Mesendoderm (in vitro differentiated cells): ENCODE results near the gene MED25.

ENCODE experiments used
- DNase-seq: peaks from one replicate; pipeline ENCODE4 v3.0.0; 2013
- H2AK5ac ChIP-seq: 2 replicates; pipeline ENCODE4 v1.6.1; 2013; ENCODE audit warnings: low read length, inconsistent platforms
- H2BK120ac ChIP-seq: 2 replicates; pipeline ENCODE4 v1.6.1; 2013; ENCODE audit warnings: low read depth, mild to moderate bottlenecking, low read length, moderate library complexity, mixed read lengths
- H2BK15ac ChIP-seq: replicated peaks from 2 replicates; pipeline ENCODE4 v1.6.1; 2013; ENCODE audit warnings: low read depth, mild to moderate bottlenecking, moderate library complexity
- H2BK5ac ChIP-seq: 2 replicates; pipeline ENCODE4 v1.6.1; 2013; ENCODE audit warnings: low read length, inconsistent platforms
- H3K18ac ChIP-seq: 2 replicates; pipeline ENCODE4 v1.6.1; 2013; ENCODE audit warnings: mild to moderate bottlenecking, low read length, mixed read lengths
- H3K23ac ChIP-seq: one replicate; pipeline ENCODE4 v1.6.1; 2013; ENCODE audit warnings: low read length
- H3K27ac ChIP-seq: 2 replicates; pipeline ENCODE4 v1.5.1; 2013; ENCODE audit warnings: low read depth, mild to moderate bottlenecking, inconsistent platforms, low read length, moderate library complexity
- H3K27me3 ChIP-seq: 2 replicates; pipeline ENCODE4 v1.6.1; 2013; ENCODE audit warnings: low read length, control low read depth, mild to moderate bottlenecking, inconsistent platforms; ENCODE audit not compliant: insufficient read depth, poor library complexity
- H3K36me3 ChIP-seq: 2 replicates; pipeline ENCODE4 v1.6.1; 2013; ENCODE audit warnings: low read length, inconsistent platforms; ENCODE audit not compliant: control insufficient read depth, insufficient read depth
- H3K4ac ChIP-seq: one replicate; pipeline ENCODE4 v1.6.1; 2013; ENCODE audit warnings: low read depth, mild to moderate bottlenecking, low read length, moderate library complexity
- H3K4me1 ChIP-seq: 2 replicates; pipeline ENCODE4 v1.6.1; 2013; ENCODE audit warnings: low read depth, low read length, inconsistent platforms; ENCODE audit not compliant: control insufficient read depth
- H3K4me2 ChIP-seq: 2 replicates; pipeline ENCODE4 v1.6.1; 2013; ENCODE audit warnings: low read length
- H3K4me3 ChIP-seq: 2 replicates; pipeline ENCODE4 v1.5.1; 2013; ENCODE audit warnings: mild to moderate bottlenecking, low read length
- H3K56ac ChIP-seq: one replicate; pipeline ENCODE4 v1.6.1; 2013; ENCODE audit warnings: low read length
- H3K79me1 ChIP-seq: 2 replicates; pipeline ENCODE4 v1.6.1; 2013; ENCODE audit warnings: low read length, inconsistent platforms
- H3K79me2 ChIP-seq: 2 replicates; pipeline ENCODE4 v1.6.1; 2013; ENCODE audit warnings: mild to moderate bottlenecking, low read length; ENCODE audit not compliant: control insufficient read depth, insufficient read depth
- H3K9ac ChIP-seq: 2 replicates; pipeline ENCODE4 v1.6.1; 2013; ENCODE audit warnings: low read length, inconsistent platforms
- H4K5ac ChIP-seq: one replicate; pipeline ENCODE4 v1.6.1; 2013; ENCODE audit warnings: low read length
- H4K8ac ChIP-seq: one replicate; pipeline ENCODE4 v1.6.1; 2013; ENCODE audit warnings: low read depth, mild to moderate bottlenecking, control low read depth, low read length, moderate library complexity
- WGBS: extraction: QIAGEN DNeasy Blood & Tissue Kit; methylation state at CpG from one replicate; pipeline ENCODE4 v1.1.7; 2013; ENCODE audit warnings: low lambda C conversion rate, missing lambda C conversion rate; ENCODE audit not compliant: insufficient coverage; ENCODE audit errors: extremely low coverage; 5-methylcytosine and 5-hydroxymethylcytosine counted together

MED25 gene

DNA sequence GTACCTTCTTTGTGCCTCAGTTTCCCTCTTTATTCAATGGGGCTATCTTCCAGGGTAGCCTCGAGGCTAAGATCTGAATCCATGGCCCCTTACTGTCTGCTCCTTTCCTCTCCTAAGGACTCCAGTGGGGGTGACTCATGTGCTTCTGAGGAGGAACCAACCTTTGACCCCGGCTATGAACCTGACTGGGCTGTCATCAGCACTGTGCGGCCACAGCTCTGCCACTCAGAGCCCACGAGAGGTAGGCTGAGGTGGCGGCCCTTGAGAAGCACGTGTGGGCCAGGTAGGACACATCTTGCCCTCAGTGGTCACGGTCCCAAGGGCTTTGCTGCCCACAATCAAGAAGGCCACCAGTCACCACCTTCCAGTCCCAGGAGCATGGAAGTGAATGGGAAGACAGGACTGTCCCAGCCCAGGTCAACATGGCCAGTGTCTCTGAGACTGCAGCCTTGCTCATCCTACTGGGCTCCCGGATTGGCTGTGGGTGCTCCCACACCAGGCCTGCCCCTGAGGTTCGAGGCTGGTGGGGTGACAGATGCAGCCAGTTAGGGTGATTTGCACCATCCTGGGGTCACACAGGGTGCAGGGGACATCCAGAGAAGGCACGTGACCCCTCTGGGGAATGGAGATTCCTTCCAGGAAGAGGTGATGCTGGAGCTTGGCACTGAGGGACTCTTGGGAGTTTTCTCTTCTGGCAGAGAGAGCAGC is 62.2 kb downstream of the MED25 start:
- Histone ChIP-seq H2BK15ac (no peak overlapping the region), H3K27ac (no peak overlapping the region), H3K56ac (no peak overlapping the region), H3K23ac (no peak overlapping the region), H3K27me3 (no peaks in the 10 kb centered on the region), H3K79me2 (peaks cover 8% of the 10 kb centered on the region), H3K36me3 (peaks cover 4% of the 10 kb centered on the region), H2AK5ac (no peak overlapping the region), H4K5ac (no peak overlapping the region), H4K8ac (no peak overlapping the region), H3K9ac (no peak overlapping the region), H3K4me3 (no peak overlapping the region), H3K18ac (no peak overlapping the region), H3K4me2 (no peak overlapping the region), H2BK5ac (no peak overlapping the region), H3K4me1 (peaks cover 4% of the 10 kb centered on the region), H3K4ac (no peak overlapping the region), H3K79me1 (peaks cover 12% of the 10 kb centered on the region), H2BK120ac (no peak overlapping the region)
- no CpG with 5 or more reads among the region's 10 CpGs for WGBS
- DNase-seq = no peak

DNA sequence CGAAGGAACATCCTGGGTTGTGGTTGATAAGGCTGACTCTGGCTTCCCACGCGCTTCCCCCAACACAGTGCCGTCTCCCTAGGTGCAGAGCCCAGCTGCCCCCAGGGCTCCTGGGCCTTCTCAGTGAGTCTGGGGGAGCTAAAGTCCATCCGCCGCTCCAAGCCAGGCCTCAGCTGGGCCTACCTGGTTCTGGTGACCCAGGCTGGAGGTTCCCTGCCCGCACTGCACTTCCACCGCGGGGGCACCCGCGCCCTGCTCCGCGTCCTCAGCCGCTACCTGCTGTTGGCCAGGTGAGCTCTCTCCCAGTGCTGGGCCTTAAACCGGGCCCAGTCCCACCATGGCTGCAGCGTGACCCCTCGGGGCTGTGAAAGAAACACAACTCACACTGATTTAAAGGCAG is 63.1 kb downstream of the MED25 start:
- Histone ChIP-seq H3K27me3 (no peaks in the 10 kb centered on the region), H3K9ac (no peak overlapping the region), H3K36me3 (peaks cover 4% of the 10 kb centered on the region), H3K4ac (no peak overlapping the region), H3K27ac (no peak overlapping the region), H3K23ac (no peak overlapping the region), H4K5ac (no peak overlapping the region), H3K4me2 (no peak overlapping the region), H2BK5ac (no peak overlapping the region), H2BK120ac (no peak overlapping the region), H3K4me1 (peaks cover 4% of the 10 kb centered on the region), H2AK5ac (no peak overlapping the region), H3K56ac (no peak overlapping the region), H2BK15ac (no peak overlapping the region), H4K8ac (no peak overlapping the region), H3K18ac (no peak overlapping the region), H3K79me1 (peaks cover 10% of the 10 kb centered on the region), H3K4me3 (no peak overlapping the region), H3K79me2 (peaks cover 2% of the 10 kb centered on the region)
- no CpG with 5 or more reads among the region's 17 CpGs for WGBS
- no peak for DNase-seq

DNA sequence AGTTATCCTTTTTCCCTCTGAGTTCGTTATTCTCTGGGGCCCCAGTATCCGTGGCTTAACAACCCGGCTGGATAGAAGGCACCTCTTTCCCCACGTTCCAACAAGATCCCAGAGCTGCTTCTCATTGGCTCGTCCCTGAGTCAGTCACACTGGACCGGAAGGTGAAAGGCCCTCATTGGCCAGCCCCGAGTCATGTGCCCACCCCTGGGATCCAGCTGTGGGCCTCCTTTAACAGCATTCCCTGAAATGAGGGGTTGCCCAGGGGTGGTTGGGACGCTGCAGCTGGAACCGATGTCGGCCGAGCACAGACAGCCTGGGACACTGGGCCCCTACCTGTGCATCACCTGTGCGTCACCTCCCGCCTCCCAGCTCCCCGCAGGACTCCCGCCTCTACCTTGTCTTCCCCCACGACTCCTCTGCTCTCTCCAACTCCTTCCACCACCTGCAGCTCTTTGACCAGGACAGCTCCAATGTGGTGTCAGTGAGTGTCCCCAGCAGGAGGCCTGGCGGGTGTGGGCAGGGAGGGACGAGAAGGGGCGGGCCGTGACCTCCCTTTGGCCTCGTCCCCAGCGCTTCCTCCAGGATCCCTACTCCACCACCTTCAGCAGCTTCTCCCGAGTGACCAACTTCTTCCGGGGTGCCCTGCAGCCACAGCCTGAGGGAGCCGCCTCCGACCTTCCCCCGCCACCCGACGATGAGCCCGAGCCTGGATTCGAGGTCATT is 63.7 kb downstream of the MED25 start:
- no peak overlapping the region for H2BK5ac ChIP-seq
- H3K4ac ChIP-seq = no peak overlapping the region
- H2BK120ac ChIP-seq = no peak overlapping the region
- no peak overlapping the region for H3K18ac ChIP-seq
- H3K4me2 ChIP-seq = no peak overlapping the region
- no peak overlapping the region for H4K8ac ChIP-seq
- H3K79me2 ChIP-seq = peaks cover 2% of the 10 kb centered on the region
- peaks cover 4% of the 10 kb centered on the region for H3K4me1 ChIP-seq
- H3K9ac ChIP-seq = no peak overlapping the region
- no peak overlapping the region for H2BK15ac ChIP-seq
- DNase-seq = peak; percentile 66
- H3K4me3 ChIP-seq = no peak overlapping the region
- H3K56ac ChIP-seq = no peak overlapping the region
- H2AK5ac ChIP-seq = no peak overlapping the region
- H4K5ac ChIP-seq = no peak overlapping the region
- WGBS = no CpG with 5 or more reads among the region's 31 CpGs
- no peaks in the 10 kb centered on the region for H3K27me3 ChIP-seq
- no peak overlapping the region for H3K27ac ChIP-seq
- peaks cover 4% of the 10 kb centered on the region for H3K36me3 ChIP-seq
- H3K23ac ChIP-seq = no peak overlapping the region
- H3K79me1 ChIP-seq = peaks cover 10% of the 10 kb centered on the region

DNA sequence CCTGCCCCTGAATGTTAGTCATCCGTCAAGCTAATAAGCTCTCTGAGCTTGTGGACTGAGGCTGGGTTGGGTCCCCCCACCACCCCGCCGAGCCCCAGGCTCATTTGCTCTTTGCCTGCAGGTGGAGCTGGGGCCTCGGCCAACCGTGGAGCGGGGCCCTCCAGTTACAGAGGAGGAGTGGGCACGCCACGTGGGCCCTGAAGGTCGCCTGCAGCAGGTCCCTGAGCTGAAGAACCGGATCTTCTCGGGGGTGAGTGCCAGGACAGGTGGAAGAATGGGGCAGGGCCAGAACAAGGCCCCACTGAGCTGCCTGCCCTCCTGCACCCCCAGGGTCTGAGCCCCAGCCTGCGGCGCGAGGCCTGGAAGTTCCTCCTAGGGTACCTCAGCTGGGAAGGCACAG is 64.6 kb downstream of the MED25 start:
- Histone ChIP-seq H3K4ac (no peak overlapping the region), H3K79me1 (peaks cover 10% of the 10 kb centered on the region), H3K4me3 (no peak overlapping the region), H2BK120ac (no peak overlapping the region), H3K79me2 (peaks cover 2% of the 10 kb centered on the region), H3K27me3 (no peaks in the 10 kb centered on the region), H3K27ac (no peak overlapping the region), H3K4me2 (no peak overlapping the region), H2BK15ac (no peak overlapping the region), H3K56ac (no peak overlapping the region), H4K8ac (no peak overlapping the region), H3K23ac (no peak overlapping the region), H2AK5ac (no peak overlapping the region), H2BK5ac (no peak overlapping the region), H3K18ac (no peak overlapping the region), H3K9ac (no peak overlapping the region), H3K36me3 (peaks cover 4% of the 10 kb centered on the region), H4K5ac (no peak overlapping the region), H3K4me1 (peaks cover 4% of the 10 kb centered on the region)
- DNase-seq = no peak
- no CpG with 5 or more reads among the region's 14 CpGs for WGBS

DNA sequence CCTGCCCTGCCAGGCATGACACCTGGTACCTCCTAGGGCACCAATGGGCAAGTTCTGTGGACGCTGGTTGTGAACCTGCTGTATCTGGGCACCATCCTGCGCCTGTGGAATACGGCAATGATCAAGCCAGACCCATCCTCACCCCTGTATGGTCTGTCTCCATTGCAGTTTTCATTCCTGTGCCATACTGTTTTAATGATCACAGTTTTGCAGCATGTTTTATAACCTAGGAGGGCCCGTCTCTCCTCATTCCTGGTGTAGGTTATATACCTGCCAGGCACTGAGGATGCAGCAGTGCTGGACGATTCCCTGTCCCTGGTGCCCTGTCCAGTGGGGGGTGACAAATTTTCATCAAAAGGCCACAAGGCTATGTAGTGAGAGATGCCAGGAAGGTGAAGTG is 65.0 kb downstream of the MED25 start:
- Histone ChIP-seq H2BK120ac (no peak overlapping the region), H3K4ac (no peak overlapping the region), H3K27me3 (no peaks in the 10 kb centered on the region), H3K4me2 (no peak overlapping the region), H3K23ac (no peak overlapping the region), H3K18ac (no peak overlapping the region), H3K27ac (no peak overlapping the region), H3K79me1 (peaks cover 10% of the 10 kb centered on the region), H3K79me2 (peaks cover 2% of the 10 kb centered on the region), H4K8ac (no peak overlapping the region), H3K56ac (no peak overlapping the region), H2AK5ac (no peak overlapping the region), H3K4me1 (peaks cover 4% of the 10 kb centered on the region), H3K36me3 (peaks cover 4% of the 10 kb centered on the region), H2BK15ac (no peak overlapping the region), H2BK5ac (no peak overlapping the region), H3K4me3 (no peak overlapping the region), H3K9ac (no peak overlapping the region), H4K5ac (no peak overlapping the region)
- DNase-seq = no peak
- no CpG with 5 or more reads among the region's 5 CpGs for WGBS
